Measurements from ENCODE around the gene RSRC1.

DNA sequence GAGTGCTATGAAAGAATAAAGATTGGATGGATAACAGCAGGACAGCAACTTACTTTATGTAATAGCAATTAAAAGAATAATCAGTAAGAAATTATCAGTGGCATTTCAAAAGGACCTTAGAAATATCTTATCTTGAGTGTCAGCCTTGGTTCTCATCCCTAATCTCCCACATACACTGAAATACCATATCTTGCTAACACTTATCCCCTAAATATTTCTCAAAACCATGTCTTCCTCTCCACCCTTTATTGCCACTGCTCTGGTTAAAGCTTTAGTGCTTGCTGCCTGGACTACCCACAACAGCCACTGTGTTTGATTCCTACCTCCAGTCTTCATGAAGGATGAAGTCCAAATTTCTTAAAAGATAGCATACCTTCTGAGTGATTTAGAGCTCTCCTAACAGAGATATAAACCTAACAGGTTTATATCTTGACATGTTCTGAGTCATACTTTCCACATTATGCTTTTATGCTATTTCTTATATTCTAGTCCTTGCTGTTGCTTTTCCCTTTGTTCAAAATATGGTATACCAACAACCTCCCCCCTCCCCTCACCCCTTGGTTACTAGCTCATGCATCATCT lies 202.8 kb downstream of the RSRC1 start:
- no peak for TF ChIP-seq SPI1 (IDR thresholded peaks at IDR 0.05; ENCODE audit: low read depth, low read length)
- TF ChIP-seq POLR2A (IDR thresholded peaks at IDR 0.05; ENCODE audit: low read depth, low read length): no peak
